ENCODE measurements around the gene THRB. TPM values are rescaled to one million over a fixed set of nuclear protein-coding genes. Genes with fewer than 3 reads are reported as not detected.
A peak's percentile ranks its signal among the peaks of the same experiment; 100 is the strongest.

THRB gene
- total and polyA plus RNA-seq, 9 of the 15 experiments (the other 6 are each of a cell fraction or from before 2014, with no cell fraction given) = 1.7 to 14.9 (median 6.9) TPM

DNA sequence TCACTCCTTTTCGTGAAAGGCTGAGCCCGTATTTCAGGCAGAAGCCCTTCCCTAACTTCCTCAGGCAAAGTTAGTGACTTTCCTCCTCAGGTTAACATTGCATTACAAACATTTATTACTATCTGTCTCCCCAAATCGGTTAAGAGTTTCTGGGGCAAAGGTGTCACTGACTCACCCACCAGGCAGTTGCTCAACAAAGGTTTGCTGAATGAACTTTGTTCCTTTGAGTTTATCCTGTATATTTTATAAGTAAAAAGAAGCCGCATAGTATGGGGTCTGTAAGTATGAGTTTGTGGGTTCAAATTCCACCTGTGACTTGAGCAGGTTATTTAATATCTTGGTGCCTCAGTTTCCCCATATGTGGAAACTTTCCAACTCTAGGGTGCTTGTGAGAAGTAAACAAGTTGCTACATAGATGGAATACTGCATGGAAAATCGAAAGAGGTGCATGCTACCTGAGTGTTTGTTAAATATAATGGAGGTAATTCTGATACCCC lies 177.7 kb downstream of the THRB start:
- Histone ChIP-seq H3K79me2 (ENCODE audit: control insufficient read depth, insufficient read depth, low read length) (no peaks in the 10 kb centered on the region), H3K9ac (ENCODE audit: insufficient read depth in 1 of 2, low read depth in 2 of 2, low read length in 2 of 2) (no peak overlapping the region), H3K27ac (ENCODE audit: extremely low read depth, low read depth, low read length) (no peak overlapping the region), H3K36me3 (ENCODE audit: control insufficient read depth, insufficient read depth, low read length) (no peaks in the 10 kb centered on the region), H3K4me1 (replicated peaks in 1 of 2; ENCODE audit: control insufficient read depth in 2 of 2, insufficient read depth in 2 of 2, low read length in 2 of 2) (peaks cover 3% of the 10 kb centered on the region in 2 experiments; a peak in 2 of 5 replicates), H3K9me3 (replicated peaks; ENCODE audit: control insufficient read depth, insufficient read depth, low read depth, low read length) (no peaks in the 10 kb centered on the region), H2AFZ (ENCODE audit: low read depth, low read length) (no peak overlapping the region), H4K20me1 (replicated peaks; ENCODE audit: control insufficient read depth, insufficient read depth, low read length) (no peaks in the 10 kb centered on the region), H3K9me1 (ENCODE audit: control insufficient read depth, insufficient read depth, low read length) (no peaks in the 10 kb centered on the region), H3K4me3 (no peak overlapping the region), H3K27me3 (ENCODE audit: control insufficient read depth in 2 of 2, insufficient read depth in 2 of 2, low read length in 2 of 2) (no peaks in the 10 kb centered on the region), H3K4me2 (ENCODE audit: insufficient read depth, low read length) (no peak overlapping the region)
- intact Hi-C loops (cut with micrococcal nuclease) (no loop called here), in situ Hi-C loops (cut with MboI) (no loop called here)
- 25% methylated on average over 5 of the region's 5 CpGs for WGBS (ENCODE audit: insufficient coverage, low coverage, missing lambda C conversion rate)
- no TSS peak for BruUV-seq (replicated peaks)
- POLR2A ChIA-PET = interaction anchor here (0.6 to 1.0 kb wide), 3 partner anchors 9 to 229 kb away, joined by 3 to 4 read pairs (median 4); no protein-coding TSS in a partner anchor
- no peak for FAIRE-seq
- CTCF ChIA-PET (ENCODE audit: low intra/inter-chr PET ratio) = no interaction called here
- ATAC-seq = no peak
- no peak for DNase-seq (ENCODE audit: extremely low read depth in 1 of 4, low spot score in 3 of 4)
- no peak for TF ChIP-seq ZNF561 (CRISPR knock-in tag; conservative IDR thresholded peaks at IDR 0.05)
- TF ChIP-seq TEAD2 (tag; IDR thresholded peaks at IDR 0.05) = no peak
- no peak for TF ChIP-seq ZNF354B (CRISPR knock-in tag; IDR thresholded peaks at IDR 0.05)
- TF ChIP-seq ZNF785 (CRISPR knock-in tag; IDR thresholded peaks at IDR 0.05) = no peak
- TF ChIP-seq, protein P1, sequence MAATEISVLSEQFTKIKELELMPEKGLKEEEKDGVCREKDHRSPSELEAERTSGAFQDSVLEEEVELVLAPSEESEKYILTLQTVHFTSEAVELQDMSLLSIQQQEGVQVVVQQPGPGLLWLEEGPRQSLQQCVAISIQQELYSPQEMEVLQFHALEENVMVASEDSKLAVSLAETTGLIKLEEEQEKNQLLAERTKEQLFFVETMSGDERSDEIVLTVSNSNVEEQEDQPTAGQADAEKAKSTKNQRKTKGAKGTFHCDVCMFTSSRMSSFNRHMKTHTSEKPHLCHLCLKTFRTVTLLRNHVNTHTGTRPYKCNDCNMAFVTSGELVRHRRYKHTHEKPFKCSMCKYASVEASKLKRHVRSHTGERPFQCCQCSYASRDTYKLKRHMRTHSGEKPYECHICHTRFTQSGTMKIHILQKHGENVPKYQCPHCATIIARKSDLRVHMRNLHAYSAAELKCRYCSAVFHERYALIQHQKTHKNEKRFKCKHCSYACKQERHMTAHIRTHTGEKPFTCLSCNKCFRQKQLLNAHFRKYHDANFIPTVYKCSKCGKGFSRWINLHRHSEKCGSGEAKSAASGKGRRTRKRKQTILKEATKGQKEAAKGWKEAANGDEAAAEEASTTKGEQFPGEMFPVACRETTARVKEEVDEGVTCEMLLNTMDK (IDR thresholded peaks at IDR 0.05; ENCODE audit: borderline replicate concordance, insufficient read depth, low read depth, low read length, poor library complexity, severe bottlenecking) = no peak
- no peak for TF ChIP-seq TCFL5 (CRISPR knock-in tag; conservative IDR thresholded peaks at IDR 0.05)
- no peak for TF ChIP-seq ZFP30 (CRISPR knock-in tag; IDR thresholded peaks at IDR 0.05; ENCODE audit: borderline replicate concordance)
- TF ChIP-seq CEBPG (CRISPR knock-in tag; IDR thresholded peaks at IDR 0.05) = peak; percentile 22; the same call in 1 of the 2 replicates
- TF ChIP-seq CEBPG (tag; conservative IDR thresholded peaks at IDR 0.05 in 1 of 2, IDR thresholded peaks at IDR 0.05 in 1 of 2) = no peak
- TF ChIP-seq LEF1 (IDR thresholded peaks at IDR 0.05) = no peak
- TF ChIP-seq ZNF79 (CRISPR knock-in tag; IDR thresholded peaks at IDR 0.05; ENCODE audit: low read depth) = no peak
- TF ChIP-seq, protein P2, sequence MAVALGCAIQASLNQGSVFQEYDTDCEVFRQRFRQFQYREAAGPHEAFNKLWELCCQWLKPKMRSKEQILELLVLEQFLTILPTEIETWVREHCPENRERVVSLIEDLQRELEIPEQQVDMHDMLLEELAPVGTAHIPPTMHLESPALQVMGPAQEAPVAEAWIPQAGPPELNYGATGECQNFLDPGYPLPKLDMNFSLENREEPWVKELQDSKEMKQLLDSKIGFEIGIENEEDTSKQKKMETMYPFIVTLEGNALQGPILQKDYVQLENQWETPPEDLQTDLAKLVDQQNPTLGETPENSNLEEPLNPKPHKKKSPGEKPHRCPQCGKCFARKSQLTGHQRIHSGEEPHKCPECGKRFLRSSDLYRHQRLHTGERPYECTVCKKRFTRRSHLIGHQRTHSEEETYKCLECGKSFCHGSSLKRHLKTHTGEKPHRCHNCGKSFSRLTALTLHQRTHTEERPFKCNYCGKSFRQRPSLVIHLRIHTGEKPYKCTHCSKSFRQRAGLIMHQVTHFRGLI (CRISPR knock-in tag; IDR thresholded peaks at IDR 0.05) = no peak
- TF ChIP-seq, protein P3, sequence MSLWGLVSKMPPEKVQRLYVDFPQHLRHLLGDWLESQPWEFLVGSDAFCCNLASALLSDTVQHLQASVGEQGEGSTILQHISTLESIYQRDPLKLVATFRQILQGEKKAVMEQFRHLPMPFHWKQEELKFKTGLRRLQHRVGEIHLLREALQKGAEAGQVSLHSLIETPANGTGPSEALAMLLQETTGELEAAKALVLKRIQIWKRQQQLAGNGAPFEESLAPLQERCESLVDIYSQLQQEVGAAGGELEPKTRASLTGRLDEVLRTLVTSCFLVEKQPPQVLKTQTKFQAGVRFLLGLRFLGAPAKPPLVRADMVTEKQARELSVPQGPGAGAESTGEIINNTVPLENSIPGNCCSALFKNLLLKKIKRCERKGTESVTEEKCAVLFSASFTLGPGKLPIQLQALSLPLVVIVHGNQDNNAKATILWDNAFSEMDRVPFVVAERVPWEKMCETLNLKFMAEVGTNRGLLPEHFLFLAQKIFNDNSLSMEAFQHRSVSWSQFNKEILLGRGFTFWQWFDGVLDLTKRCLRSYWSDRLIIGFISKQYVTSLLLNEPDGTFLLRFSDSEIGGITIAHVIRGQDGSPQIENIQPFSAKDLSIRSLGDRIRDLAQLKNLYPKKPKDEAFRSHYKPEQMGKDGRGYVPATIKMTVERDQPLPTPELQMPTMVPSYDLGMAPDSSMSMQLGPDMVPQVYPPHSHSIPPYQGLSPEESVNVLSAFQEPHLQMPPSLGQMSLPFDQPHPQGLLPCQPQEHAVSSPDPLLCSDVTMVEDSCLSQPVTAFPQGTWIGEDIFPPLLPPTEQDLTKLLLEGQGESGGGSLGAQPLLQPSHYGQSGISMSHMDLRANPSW (CRISPR knock-in tag; IDR thresholded peaks at IDR 0.05) = no peak
- peak; percentile 43; the same call in 1 of the 2 replicates for TF ChIP-seq CEBPB (tag; IDR thresholded peaks at IDR 0.05)
- TF ChIP-seq GABPB1 (CRISPR knock-in tag; IDR thresholded peaks at IDR 0.05) = no peak
- no peak for TF ChIP-seq HEY1 (CRISPR knock-in tag; IDR thresholded peaks at IDR 0.05; ENCODE audit: borderline replicate concordance)

All from K562 (cell line).